ENCODE data around the gene SORBS1.

The SORBS1 gene

GRCh38 chr10:95539560-95540284 lies 21.4 kb downstream of the SORBS1 start:
- no peak for DNase-seq

GRCh38 chr10:95538412-95538811 lies 22.8 kb downstream of the SORBS1 start:
- DNase-seq, result no peak

DNA sequence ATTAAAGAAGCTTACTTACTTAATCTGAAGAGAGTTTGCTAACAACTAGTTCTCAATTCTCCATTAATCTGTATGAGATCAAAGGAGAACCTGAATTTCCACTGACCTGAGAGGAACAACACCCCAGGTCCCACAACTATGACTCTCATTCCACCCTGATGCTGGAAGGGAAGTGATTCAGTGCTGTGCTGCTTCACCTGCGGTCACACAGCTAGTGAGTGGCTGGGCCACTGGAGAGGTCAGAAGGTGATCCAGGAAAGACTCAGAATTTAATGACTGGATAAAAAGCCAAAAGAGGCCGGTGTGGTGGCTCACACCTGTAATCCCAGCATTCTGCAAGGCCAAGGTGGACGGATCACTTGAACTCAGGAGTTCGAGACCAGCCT lies 23.6 kb downstream of the SORBS1 start:
- DNase-seq, result no peak

DNA sequence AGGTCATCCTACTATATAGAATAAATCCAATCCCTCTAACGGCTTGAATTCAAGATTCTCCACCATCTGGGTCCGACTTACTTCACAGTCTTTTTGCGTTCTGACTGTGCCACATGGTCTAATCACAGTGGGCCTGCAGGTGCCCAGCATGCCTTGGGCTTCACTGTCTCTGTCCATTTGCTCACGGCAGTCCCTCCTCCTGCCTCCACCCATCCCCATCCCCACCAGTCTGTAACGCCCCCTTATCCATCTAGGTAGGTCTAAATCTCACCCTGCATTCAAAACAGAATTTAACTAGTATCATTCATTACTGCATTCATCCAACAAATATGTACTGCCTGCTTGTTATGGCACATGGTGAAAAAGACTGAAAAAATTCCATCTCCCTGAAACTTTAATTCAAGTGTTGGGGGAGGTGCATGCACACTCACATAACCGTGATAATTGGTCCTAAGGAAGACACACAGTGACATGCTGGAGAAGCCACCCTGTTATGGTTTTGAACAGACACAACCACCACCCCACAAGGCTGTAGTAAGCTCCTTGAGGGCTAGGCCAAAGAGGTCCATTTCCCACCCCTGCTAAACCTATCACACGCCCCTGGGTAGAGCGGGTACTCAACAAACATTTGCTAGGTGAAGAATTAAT lies 24.2 kb downstream of the SORBS1 start:
- DNase-seq, result no peak

DNA sequence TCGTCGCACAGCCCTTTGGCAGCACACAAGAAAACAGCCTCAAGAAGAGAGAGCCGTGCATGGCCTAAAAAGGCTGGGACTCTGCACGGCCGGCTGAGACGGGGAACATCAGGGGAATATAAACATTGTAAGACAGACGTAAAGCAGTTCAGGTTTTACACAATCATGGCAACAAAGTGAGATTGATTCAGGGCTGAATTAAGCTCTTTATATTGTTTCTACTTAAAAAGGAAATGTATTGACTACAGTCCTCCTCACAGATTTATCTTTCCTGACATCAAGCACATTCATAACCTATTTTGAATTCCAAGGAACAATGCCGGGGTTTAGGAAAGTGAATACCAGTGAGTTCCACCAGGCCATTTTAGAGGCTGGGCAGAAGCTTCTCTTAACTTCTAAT lies 25.2 kb downstream of the SORBS1 start:
- DNase-seq, result no peak

DNA sequence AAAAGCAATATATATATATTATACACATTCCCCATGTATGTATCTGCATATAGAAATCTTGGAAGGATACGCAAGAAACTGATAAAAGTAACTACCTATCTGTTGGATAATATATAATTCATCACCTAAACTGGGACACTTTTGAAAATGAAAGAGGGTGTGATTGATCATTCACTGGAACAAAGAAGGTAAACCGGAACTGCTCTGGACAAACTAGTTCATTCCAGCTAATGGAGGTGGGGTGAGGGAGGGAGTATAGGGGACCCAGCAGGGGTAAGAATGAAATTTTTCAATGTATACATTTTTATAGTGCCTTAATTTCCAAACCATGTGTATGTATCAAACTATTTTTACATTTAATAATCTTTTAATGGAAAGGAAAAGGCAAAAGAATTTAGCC lies 25.6 kb downstream of the SORBS1 start:
- no peak for DNase-seq

- no peak for DNase-seq
Observed at GRCh38 chr10:95533590-95533989, 27.6 kb downstream of the SORBS1 start.

DNA sequence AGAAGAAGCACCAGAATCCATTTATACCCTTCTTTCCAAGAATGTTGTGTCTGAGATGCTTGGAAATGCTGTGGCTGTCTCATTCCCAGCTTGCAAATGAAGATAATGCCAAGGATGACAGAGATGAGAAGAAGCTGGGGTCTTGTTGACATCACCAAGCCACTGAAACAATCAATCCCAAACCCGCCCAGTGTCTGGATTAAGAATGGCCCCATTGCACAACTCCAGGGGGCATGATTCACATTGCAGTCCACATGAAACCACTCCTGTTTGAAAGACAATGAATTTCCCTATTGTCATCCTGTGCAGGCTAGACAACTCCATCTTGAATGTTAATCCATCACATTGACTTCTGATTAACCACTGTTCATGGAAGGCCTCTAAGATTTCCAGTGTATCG lies 28.6 kb downstream of the SORBS1 start:
- DNase-seq, result no peak

DNA sequence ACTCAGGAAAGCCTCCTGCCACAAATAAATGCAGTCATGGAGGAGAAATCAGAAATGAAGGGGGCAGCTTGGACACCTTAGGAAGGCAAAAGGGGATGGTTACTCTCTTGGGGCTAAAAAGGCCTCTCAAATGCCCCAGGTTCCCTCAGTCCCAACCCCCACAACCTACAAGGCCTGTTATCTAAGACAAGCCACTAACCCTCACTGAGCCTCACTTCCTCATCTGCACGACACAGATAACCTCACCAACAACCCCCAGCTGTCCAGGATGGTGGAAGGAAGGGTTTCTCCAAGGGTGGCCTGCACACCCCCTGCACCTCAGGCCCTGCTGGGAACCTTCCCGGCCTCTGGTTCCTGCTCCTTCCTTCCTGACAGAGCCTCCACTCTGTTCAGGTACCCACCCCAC lies 29.2 kb downstream of the SORBS1 start:
- no peak for DNase-seq

DNA sequence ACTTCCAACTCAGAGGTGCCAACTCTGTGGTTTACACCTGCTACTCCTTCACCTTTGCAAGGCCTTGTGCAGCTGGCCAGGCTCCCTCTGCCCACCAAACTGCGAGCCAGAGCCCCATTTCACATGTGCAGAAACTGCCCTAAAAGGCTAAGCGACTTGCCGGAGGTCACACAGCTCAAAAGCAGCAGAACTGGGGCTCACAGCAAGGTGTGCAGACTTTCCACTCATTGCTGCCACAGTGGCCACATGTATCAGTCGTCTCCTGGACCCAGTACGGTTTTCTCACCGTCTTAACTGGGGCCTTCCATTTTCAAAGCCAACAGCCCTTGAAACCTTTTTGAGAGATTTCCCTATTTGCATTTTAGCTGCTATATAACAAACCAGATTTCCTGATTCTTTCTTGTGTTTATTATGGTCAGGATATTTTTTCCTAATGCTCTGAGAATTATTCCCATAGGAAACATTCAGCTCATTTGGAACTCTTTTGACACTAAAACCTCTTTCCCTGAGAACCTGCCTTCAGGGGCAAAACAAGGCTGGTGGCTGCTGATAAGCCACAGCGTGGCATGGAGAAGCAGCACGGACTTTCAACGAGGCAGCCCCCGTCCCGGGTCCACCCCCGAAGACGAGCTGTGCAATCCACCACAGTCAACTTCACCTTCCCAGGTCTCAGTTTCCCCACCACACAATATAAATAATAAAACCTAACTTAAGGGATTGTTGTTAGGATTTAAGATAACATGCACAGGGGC lies 29.9 kb downstream of the SORBS1 start:
- DNase-seq, result no peak

- no peak for DNase-seq
Observed at GRCh38 chr10:95530561-95530960, 30.6 kb downstream of the SORBS1 start.

GRCh38 chr10:95530029-95530428 lies 31.1 kb downstream of the SORBS1 start:
- no peak for DNase-seq

GRCh38 chr10:95526044-95526443 lies 35.1 kb downstream of the SORBS1 start:
- DNase-seq, result no peak

- no peak for DNase-seq
Observed at GRCh38 chr10:95525033-95525418, 36.1 kb downstream of the SORBS1 start.

- no peak for DNase-seq
Observed at GRCh38 chr10:95524358-95525032, 36.7 kb downstream of the SORBS1 start.

- DNase-seq, result no peak
Observed at GRCh38 chr10:95522117-95522516, 39.1 kb downstream of the SORBS1 start.

DNA sequence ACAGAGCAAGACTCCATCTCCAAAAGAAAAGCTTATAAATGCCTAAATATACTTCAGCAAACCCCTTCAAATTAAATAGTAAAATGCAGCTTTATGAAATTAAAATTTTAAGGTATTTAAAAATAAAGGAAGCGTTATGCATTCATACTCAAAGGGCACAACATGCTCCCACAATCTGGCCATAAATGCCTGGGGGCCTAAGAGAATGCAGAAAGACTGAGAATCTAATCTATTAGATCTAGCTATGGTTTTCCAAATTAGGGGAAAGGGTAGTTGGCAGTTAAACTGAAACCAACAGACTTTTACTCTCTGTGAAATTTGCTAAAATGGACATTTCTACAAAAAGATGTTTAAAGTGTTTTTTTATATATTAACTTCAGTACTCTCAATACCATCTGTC lies 40.6 kb downstream of the SORBS1 start:
- no peak for DNase-seq

DNA sequence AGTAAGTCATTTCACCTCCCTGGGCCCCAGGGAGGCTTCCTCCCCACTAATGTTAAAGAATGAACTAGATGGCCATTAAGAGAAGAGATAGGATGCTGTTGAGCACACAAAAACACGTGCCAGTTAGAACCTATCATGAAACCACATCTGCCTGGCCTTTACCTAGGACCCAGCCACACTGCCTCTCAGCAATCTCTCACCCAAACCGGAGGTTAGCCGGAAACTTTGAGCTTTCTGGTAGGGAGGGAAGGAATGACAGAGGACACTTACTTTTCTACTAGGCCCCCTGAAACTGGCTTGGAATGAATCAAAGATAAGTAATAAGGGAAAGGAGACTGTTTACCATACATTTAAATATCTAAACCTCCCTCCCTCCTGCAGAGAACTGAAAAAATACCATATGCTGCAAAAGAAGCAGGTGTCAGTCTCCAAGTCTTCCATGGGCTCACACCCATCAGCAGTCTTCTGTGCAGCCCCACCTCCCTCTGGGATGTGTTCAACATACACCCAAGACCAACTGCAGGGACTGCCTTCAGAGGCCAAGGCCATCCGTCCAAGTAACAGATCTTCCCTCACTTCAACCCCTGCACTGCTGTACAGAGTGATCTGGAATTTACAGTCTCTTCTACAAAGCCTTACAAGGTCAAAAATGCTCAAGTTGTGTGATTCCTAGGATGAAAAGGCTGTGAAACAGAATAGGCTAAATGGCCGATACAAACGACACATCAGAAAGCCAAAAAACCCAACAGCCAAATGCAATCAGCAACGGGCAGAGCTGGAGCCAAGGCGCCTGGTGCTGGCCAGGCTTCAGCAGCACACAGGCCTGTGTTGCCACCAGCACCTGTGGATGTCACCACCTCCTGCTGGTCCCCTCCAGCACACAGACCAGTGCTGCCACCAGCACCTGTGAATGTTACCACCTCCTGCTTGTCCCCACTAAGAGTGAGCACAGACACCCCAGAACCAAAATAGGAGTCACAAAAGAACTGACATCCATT lies 42.4 kb downstream of the SORBS1 start:
- DNase-seq, result no peak

- no peak for DNase-seq
Observed at GRCh38 chr10:95517536-95518454, 43.4 kb downstream of the SORBS1 start.

DNA sequence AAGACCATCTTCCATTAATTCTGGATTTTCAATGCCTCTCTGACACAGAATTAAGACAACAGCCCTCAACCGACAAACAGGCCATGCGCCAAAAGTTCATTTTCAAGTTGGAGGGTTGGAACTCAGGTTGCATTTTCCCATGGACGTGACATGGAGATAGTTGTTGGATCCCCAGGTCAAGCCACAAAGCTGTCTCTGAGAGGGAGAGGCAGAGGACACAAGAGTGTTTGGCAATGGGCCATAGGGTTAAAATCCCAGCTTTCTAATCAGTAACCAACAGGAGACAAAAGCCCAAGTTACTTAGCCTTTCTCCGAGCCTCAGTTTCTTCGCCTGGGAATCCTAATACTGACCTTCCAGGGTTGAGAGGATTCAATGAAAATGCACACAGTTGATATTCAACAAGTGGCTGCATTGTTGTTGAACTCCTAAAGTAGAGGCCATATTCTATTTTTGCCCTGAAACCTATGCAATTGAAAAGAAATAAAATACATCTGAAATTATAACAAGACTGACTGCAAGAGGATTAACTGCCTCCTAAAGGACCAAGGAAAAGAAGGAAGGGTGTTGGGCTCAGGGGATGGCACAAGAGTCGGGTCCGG lies 44.3 kb downstream of the SORBS1 start:
- no peak for DNase-seq
